AG04450 (cell line): ENCODE measurements around the gene APOE. TPM values are rescaled to one million over a fixed set of nuclear protein-coding genes. Genes with fewer than 3 reads are reported as not detected.

Experiments used
- CTCF ChIA-PET: fragments of 300-600, 350-600 bp; formaldehyde crosslinking; extraction: SDS; loops from one replicate; lab custom pipeline; 2022; ENCODE audit warnings: antibody characterized with exemption, inconsistent platforms; lab: Charles Lee
- POLR2A ChIA-PET: fragments of 350-600 bp; formaldehyde crosslinking; extraction: SDS; loops from one replicate; lab custom pipeline; 2021; ENCODE audit warnings: antibody characterized with exemption, inconsistent platforms; lab: Yijun Ruan, JAX
- DNase-seq: peaks from one replicate; pipeline ENCODE4 v3.0.0-alpha.2; 2011; ENCODE audit warnings: low read depth, low spot score
- H3K27ac ChIP-seq: one replicate; pipeline ENCODE4 v1.5.1; 2012; ENCODE audit warnings: low read depth, low read length, control low read depth
- H3K27me3 ChIP-seq: one replicate; pipeline ENCODE4 v1.6.0; 2012; ENCODE audit warnings: low read length; ENCODE audit not compliant: control insufficient read depth, insufficient read depth
- H3K4me3 ChIP-seq: 2 replicates; pipeline ENCODE4 v1.5.1; 2011; ENCODE audit warnings: mild to moderate bottlenecking, low read depth, low read length, control low read depth
- H3K9me3 ChIP-seq: 2 replicates; pipeline ENCODE4 v1.5.1; 2012; ENCODE audit warnings: low read length; ENCODE audit not compliant: control insufficient read depth, insufficient read depth
- polyA plus RNA-seq: library from polyadenylated mRNA; depleted of rRNA; stranded (reverse); fragments of >200 nt; gene quantifications from 2 replicates; pipeline ENCODE4 v1.2.3, GENCODE V29; 2011
- TF ChIP-seq, protein P1 (sequence below): IDR thresholded peaks from 2 replicates; pipeline ENCODE4 v1.5.1; 2011; ENCODE audit warnings: low read depth, low read length, control low read depth, inconsistent platforms

The APOE gene
- polyA plus RNA-seq, 1 experiment: 5.9 TPM

DNA sequence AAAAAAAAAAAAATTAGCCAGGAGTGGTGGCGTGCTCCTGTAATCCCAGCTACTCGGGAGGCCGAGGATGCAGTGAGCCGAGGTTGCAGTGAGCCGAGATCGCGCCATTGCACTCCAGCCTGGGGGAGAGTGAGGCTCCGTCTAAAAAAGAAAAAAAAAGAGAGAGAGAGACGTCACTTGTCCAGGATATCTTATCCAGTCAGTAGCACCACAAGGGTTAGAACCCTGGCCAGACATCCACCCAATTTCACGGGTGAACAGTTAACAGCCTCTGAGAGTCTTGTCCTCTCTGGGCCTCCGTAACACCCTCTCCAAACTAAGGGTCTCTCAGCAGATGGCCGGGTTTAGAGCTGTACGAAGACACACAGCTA lies 48.7 kb downstream of the APOE start:
- CTCF ChIA-PET: interaction anchor here (0.7 to 5.0 kb wide), 5 partner anchors 43 to 231 kb away, joined by 3 to 101 read pairs (median 8); partner anchors contain the start of gene APOE
- H3K27me3 ChIP-seq: no peaks in the 10 kb centered on the region
- H3K27ac ChIP-seq: peak overlapping the region; percentile 95
- no peaks in the 10 kb centered on the region for H3K9me3 ChIP-seq
- TF ChIP-seq, protein P1, sequence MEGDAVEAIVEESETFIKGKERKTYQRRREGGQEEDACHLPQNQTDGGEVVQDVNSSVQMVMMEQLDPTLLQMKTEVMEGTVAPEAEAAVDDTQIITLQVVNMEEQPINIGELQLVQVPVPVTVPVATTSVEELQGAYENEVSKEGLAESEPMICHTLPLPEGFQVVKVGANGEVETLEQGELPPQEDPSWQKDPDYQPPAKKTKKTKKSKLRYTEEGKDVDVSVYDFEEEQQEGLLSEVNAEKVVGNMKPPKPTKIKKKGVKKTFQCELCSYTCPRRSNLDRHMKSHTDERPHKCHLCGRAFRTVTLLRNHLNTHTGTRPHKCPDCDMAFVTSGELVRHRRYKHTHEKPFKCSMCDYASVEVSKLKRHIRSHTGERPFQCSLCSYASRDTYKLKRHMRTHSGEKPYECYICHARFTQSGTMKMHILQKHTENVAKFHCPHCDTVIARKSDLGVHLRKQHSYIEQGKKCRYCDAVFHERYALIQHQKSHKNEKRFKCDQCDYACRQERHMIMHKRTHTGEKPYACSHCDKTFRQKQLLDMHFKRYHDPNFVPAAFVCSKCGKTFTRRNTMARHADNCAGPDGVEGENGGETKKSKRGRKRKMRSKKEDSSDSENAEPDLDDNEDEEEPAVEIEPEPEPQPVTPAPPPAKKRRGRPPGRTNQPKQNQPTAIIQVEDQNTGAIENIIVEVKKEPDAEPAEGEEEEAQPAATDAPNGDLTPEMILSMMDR: no peak
- peak overlapping the region; percentile 93 for H3K4me3 ChIP-seq
- POLR2A ChIA-PET: interaction anchor here (0.5 to 1.5 kb wide), 9 partner anchors 8 to 224 kb away, joined by 3 to 12 read pairs (median 5); partner anchors contain the start of genes PPP1R37, TOMM40 and TRAPPC6A
- DNase-seq: no peak

DNA sequence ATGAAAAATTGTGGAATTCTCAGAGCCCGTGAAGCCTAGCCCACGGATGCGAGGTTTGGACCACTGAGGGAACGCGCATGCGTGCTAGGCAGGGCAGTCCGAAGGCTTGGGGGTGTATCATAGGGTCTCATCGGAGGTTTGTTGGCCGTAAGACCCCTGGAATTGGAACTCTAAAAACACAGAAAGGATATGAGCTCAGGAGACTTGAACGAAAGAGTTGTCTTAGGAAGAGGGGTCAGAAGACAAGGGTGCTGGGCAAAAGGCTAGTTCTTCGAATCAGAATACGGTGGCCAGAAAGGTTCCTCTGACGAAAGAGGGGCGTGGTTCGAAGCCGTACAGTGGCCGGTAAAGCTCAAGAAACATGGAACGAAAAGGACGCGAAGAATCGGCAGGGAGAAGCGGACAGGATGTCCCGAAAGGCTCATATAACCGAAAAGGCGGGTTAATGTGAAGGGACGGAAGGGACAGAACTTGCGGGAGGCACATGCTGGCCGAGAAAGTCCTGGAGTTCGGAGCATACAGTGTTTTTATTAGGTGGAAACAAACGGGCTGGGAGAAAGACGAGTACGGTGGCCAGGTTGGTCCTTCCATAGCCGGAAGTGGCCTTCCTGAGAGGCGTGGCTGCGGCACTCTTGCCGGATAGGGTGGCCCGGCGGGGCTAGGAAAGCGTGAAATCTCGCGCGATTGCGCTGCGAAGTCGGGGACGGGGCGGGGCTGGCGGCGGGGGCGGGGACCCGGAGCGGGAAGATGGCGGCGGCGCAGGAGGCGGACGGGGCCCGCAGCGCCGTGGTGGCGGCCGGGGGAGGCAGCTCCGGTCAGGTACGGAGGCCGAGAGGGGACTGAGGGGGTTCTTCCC lies 49.3 kb downstream of the APOE start, which contains the start of gene CLPTM1:
Gene CLPTM1 (plus strand): TSS at position 732 of the 856 bp plus-strand sequence. CDS start 16 bp downstream, at position 748.
- peak within 1 kb of the TSS; percentile 97 for H3K4me3 ChIP-seq
- ChIA-PET CTCF (interaction anchor here (0.7 to 5.0 kb wide), 4 partner anchors 44 to 137 kb away, joined by 3 to 101 read pairs (median 6); partner anchors contain the start of gene APOE), POLR2A (interaction anchor here (0.5 to 1.5 kb wide), 10 partner anchors 9 to 223 kb away, joined by 3 to 12 read pairs (median 5); partner anchors contain the start of genes PPP1R37, TOMM40 and TRAPPC6A)
- H3K27ac ChIP-seq: peak within 1 kb of the TSS; percentile 95
- peak; percentile 95 for DNase-seq
- TF ChIP-seq, protein P1: no peak
- no peaks in the 10 kb centered on the region for H3K27me3 ChIP-seq
- no peaks in the 10 kb centered on the region for H3K9me3 ChIP-seq

DNA sequence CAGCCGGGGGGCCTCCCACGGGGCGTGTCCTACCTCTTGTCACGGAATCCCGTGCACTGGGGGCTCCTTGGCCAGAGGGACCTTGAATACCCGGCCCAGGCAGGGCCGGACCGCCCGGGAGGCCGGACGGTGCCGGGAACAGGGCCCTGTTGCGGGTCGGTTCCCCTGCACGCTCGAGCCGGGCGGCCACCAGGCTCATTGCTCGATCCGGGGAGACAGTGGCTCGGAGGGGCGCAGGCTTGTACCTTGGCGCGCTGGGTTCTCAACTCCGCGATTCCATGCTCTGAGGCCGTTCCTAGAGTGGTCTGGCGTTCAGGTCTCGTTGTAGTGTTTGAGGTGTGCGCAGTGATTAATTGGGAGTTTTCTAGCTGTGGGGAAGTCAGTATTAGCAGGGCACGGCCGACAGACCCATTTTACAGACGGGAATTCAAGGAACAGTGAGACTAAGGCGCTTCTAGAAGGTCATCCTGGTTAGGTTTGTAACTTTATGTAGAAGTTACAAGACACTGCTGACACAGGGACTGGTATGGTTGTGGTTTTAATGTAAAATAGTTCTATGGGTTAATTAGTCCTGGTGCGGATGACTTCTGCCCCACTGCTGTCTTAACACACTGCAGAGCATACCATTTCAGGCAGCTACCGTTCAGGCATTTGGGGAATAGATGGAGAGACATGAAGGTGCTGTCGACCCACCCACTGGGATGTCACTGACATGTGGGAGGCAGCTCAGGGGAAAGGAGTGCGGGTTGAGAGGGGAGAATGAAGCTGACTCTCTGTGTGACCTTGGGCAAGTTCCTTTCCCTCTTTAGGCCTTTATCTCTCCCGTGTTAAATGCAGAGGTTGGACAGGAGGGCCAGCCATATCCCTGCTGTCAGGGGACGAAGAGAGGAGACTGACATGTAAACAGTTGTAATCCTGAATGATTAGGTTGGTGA lies 50.2 kb downstream of the APOE start:
- TF ChIP-seq, protein P1: no peak
- Histone ChIP-seq H3K4me3 (peak overlapping the region; percentile 97), H3K27ac (peak overlapping the region; percentile 52), H3K9me3 (no peaks in the 10 kb centered on the region), H3K27me3 (no peaks in the 10 kb centered on the region)
- ChIA-PET CTCF (interaction anchor here (1.9 kb wide), 1 partner anchor 45 kb away, joined by 8 read pairs; no protein-coding TSS in a partner anchor), POLR2A (interaction anchor here (0.7 to 1.5 kb wide), 3 partner anchors 65 to 223 kb away, joined by 5 to 12 read pairs (median 6); partner anchors contain the start of genes PPP1R37 and TOMM40)
- no peak for DNase-seq

DNA sequence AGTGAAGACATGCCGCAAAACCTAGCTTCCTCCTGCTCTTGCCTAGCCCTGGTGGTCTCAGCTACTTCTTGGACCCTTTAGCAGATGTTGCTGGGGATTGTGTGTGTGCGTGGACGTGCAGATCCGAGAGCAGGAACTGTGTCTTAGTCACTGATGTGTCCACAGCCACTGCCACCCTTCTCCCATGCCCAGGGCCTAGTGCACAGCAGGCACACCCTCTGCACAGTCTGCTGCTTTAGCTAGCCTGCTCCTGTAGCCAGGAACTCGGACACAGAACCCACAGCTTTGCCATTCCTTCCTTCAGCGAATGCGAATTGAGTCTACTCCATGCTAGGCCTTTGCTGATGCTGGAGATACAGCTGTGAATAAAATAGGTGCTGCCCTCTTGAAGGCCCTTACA lies 51.9 kb downstream of the APOE start:
- no peaks in the 10 kb centered on the region for H3K27me3 ChIP-seq
- ChIA-PET CTCF (interaction anchor here (0.6 to 1.3 kb wide), 2 partner anchors 20 to 187 kb away, joined by 3 to 4 read pairs; no protein-coding TSS in a partner anchor), POLR2A (interaction anchor here (0.6 kb wide), 1 partner anchor 14 kb away, joined by 6 read pairs; no protein-coding TSS in a partner anchor)
- no peak overlapping the region for H3K4me3 ChIP-seq
- H3K27ac ChIP-seq: no peak overlapping the region
- DNase-seq: no peak
- TF ChIP-seq, protein P1: no peak
- H3K9me3 ChIP-seq: no peaks in the 10 kb centered on the region
